Thyroid gland (tissue), 4 donors: ENCODE measurements around the gene CRAMP1. TPM values are rescaled to one million over a fixed set of nuclear protein-coding genes. Genes with fewer than 3 reads are reported as not detected.
A peak's percentile ranks its signal among the peaks of the same experiment; 100 is the strongest.

Experiments
- DNase-seq, 2 donors: peaks; one replicate each; pipeline ENCODE4 v3.0.0-alpha.2; 2019
- H3K27ac ChIP-seq, 3 donors: fragments of 200-600 bp; sonication (generic); 1 replicate in 2 of 3; 2 replicates in 1 of 3; pipeline ENCODE4 v1.5.1; 2016 to 2019; ENCODE audit warnings: mild to moderate bottlenecking in 1 of 3, moderate library complexity in 1 of 3
- H3K27me3 ChIP-seq: fragments of 200-600 bp; sonication (generic); one replicate; pipeline ENCODE4 v1.5.1; 2019
- H3K36me3 ChIP-seq, 2 donors: fragments of 200-600 bp; sonication (generic); one replicate each; pipeline ENCODE4 v1.5.1; 2016 to 2019
- H3K4me1 ChIP-seq, 2 donors: fragments of 200-600 bp; sonication (generic); one replicate each; pipeline ENCODE4 v1.5.1; 2017 to 2019
- H3K4me3 ChIP-seq, 3 donors: fragments of 200-600 bp; sonication (generic); replicated peaks in 1 of 3; 1 replicate in 2 of 3; 2 replicates in 1 of 3; pipeline ENCODE4 v1.5.1; 2016; ENCODE audit warnings: mild to moderate bottlenecking in 1 of 3
- H3K9me3 ChIP-seq: fragments of 200-600 bp; sonication (generic); one replicate; pipeline ENCODE4 v1.5.1; 2017
- POLR2A ChIP-seq, 2 donors: fragments of 450-650 bp; IDR thresholded peaks; one replicate each; pipeline ENCODE4 v1.6.1; 2017; ENCODE audit warnings: antibody characterized with exemption in 2 of 2, mild to moderate bottlenecking in 2 of 2, moderate library complexity in 1 of 2
- WGBS, 2 donors: methylation state at CpG; one replicate each; pipeline ENCODE4 v1.1.5; 2017; 5-methylcytosine and 5-hydroxymethylcytosine counted together
- intact Hi-C: fragments of 100-400 bp; cut with DNase I; formaldehyde crosslinking; loops from one replicate; pipeline ENCODE4 v1.15.1; 2023
- total RNA-seq, 4 donors: library from RNA; depleted of rRNA; stranded (reverse); fragments of >200 nt; gene quantifications; one replicate each; pipeline ENCODE4 v1.2.3, GENCODE V29; 2016
- TF ChIP-seq, protein P1 (sequence below), 6 experiments: fragments of 200-600 bp in 3 of 6; fragments of 450-650 bp in 3 of 6; sonication (generic) in 3 of 6; IDR thresholded peaks; one replicate each; pipeline ENCODE4 v1.5.1; 2016 to 2019; ENCODE audit warnings: antibody characterized with exemption in 6 of 6, mild to moderate bottlenecking in 2 of 6, inconsistent platforms in 1 of 6, moderate library complexity in 1 of 6

CRAMP1 gene
- total RNA-seq, 4 donors from 2014 or later: 11.0 to 20.8 (median 15.6) TPM

DNA sequence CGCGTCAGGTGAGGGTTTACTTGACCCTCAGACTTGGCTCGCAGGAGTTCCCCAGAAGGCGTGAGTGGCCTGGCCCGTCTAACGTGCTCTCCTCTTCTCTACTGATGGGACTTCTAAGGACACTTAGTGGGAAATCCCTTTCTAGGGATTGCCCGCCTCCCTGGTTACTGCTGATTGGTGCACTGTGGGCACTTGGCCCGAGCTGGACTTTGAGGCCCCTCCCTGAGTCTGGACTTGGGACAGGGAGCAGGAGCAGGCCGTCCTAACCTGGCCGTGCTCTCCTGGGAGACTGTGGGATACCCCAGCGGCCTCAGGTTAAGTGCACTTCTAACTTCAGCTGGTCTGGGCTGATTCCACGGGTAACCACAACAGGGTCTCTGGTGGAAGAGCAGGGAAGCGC lies 15.0 kb upstream of the CRAMP1 start:
- 90 to 93% methylated on average over 10 to 12 of the region's 13 CpGs for WGBS, 2 donors
- intact Hi-C loops: no loop called here
- H3K27ac ChIP-seq: no peak overlapping the region
- DNase-seq: no peak
- peaks cover 14% of the 10 kb centered on the region in 2 donors for H3K4me1 ChIP-seq
- TF ChIP-seq POLR2A (IDR thresholded peaks at IDR 0.05): no peak
- TF ChIP-seq, protein P1, sequence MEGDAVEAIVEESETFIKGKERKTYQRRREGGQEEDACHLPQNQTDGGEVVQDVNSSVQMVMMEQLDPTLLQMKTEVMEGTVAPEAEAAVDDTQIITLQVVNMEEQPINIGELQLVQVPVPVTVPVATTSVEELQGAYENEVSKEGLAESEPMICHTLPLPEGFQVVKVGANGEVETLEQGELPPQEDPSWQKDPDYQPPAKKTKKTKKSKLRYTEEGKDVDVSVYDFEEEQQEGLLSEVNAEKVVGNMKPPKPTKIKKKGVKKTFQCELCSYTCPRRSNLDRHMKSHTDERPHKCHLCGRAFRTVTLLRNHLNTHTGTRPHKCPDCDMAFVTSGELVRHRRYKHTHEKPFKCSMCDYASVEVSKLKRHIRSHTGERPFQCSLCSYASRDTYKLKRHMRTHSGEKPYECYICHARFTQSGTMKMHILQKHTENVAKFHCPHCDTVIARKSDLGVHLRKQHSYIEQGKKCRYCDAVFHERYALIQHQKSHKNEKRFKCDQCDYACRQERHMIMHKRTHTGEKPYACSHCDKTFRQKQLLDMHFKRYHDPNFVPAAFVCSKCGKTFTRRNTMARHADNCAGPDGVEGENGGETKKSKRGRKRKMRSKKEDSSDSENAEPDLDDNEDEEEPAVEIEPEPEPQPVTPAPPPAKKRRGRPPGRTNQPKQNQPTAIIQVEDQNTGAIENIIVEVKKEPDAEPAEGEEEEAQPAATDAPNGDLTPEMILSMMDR (IDR thresholded peaks at IDR 0.05): no peak
- H3K36me3 ChIP-seq: peaks cover 0 to 2% of the 10 kb centered on the region in 2 donors
- H3K9me3 ChIP-seq: no peaks in the 10 kb centered on the region
- H3K4me3 ChIP-seq: no peak overlapping the region
- no peaks in the 10 kb centered on the region for H3K27me3 ChIP-seq

DNA sequence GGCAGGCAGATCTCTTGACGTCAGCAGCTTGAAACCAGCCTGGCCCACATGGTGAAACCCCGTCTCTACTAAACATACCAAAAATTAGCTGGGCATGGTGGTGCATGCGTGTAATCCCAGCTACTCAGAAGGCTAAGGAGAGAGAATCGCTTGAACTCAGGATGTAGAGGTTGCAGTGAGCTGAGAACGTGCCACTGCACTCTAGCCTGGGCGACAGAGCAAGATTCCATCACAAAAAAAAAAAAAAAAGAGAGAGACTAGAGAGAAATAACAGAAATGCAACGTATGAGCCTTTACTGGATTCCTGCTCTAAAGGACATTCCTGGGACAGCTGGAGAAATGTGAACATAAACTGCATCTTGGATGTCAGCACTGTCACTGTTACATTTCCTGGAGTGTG lies 11.1 kb upstream of the CRAMP1 start:
- DNase-seq: peak; percentile 25 to 35
- intact Hi-C loops: loop anchor here (5.0 kb wide), 1 partner anchor 109 kb away; the partner anchor contains the start of gene TELO2
- WGBS, 2 donors: 43 to 48% methylated on average over 7 of the region's 7 CpGs
- no peaks in the 10 kb centered on the region for H3K27me3 ChIP-seq
- H3K4me1 ChIP-seq: peaks cover 20 to 22% of the 10 kb centered on the region in 2 donors
- H3K36me3 ChIP-seq: peaks cover 0 to 1% of the 10 kb centered on the region in 2 donors
- H3K4me3 ChIP-seq: no peak overlapping the region
- H3K27ac ChIP-seq: peak overlapping the region; percentile 72 to 80 (median 74)
- TF ChIP-seq POLR2A (IDR thresholded peaks at IDR 0.05): no peak
- TF ChIP-seq, protein P1 (IDR thresholded peaks at IDR 0.05): no peak
- H3K9me3 ChIP-seq: no peaks in the 10 kb centered on the region

DNA sequence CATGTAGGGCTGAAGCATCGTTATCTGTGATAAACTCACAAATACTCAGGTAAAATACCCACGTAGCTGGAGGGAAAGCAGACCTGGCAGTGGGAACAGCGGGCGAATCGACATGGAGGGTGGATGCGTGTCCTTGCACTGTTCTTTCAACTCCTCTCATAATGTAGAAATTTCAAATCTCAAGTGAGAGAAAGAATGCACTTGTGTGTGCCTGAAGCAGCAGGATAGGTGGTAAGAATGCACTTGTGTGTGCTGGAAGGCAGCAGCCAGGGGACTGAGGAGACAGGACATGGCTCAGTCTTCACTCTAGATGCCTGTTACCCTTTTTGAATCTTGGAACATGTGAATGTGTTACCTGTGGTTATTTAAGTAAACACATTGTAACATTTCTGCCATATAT lies 10.7 kb upstream of the CRAMP1 start:
- TF ChIP-seq, protein P1 (IDR thresholded peaks at IDR 0.05): no peak
- TF ChIP-seq POLR2A (IDR thresholded peaks at IDR 0.05): no peak
- H3K27ac ChIP-seq: peak overlapping the region; percentile 72 to 80 (median 74)
- peaks cover 0 to 6% of the 10 kb centered on the region in 2 donors for H3K36me3 ChIP-seq
- intact Hi-C loops: loop anchor here (5.0 kb wide), 1 partner anchor 109 kb away; the partner anchor contains the start of gene TELO2
- no peak overlapping the region for H3K4me3 ChIP-seq
- WGBS, 2 donors: 30 to 53% methylated on average over 6 of the region's 6 CpGs
- no peaks in the 10 kb centered on the region for H3K27me3 ChIP-seq
- peak; percentile 76 to 77 for DNase-seq
- peaks cover 20 to 22% of the 10 kb centered on the region in 2 donors for H3K4me1 ChIP-seq
- no peaks in the 10 kb centered on the region for H3K9me3 ChIP-seq

DNA sequence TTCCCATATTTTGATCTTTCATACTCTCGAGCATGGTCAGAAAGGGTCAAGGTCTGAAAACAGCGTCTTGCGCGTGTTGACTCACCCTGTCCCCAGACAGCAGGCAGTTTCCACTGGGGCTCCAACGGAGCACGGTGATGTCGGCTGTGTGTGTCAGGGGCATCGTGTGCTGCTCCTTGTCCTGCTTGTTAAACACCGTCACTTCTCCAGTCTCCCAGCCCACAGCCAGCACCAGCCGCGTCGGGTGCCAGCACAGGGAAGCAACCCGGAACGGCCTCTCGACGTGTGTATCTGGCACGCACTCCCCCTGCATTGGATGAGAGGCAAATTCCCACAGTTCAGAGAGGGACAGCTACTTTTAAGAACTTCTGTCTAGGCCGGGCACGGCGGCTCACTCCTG lies 9.9 kb upstream of the CRAMP1 start:
- Histone ChIP-seq H3K36me3 (peaks cover 0 to 10% of the 10 kb centered on the region in 2 donors), H3K4me3 (no peak overlapping the region), H3K4me1 (peaks cover 20 to 22% of the 10 kb centered on the region in 2 donors), H3K27ac (peak overlapping the region; percentile 68 to 80 (median 74)), H3K9me3 (no peaks in the 10 kb centered on the region), H3K27me3 (no peaks in the 10 kb centered on the region)
- intact Hi-C loops: loop anchor here (5.0 kb wide), 1 partner anchor 110 kb away; the partner anchor contains the start of gene TELO2
- WGBS, 2 donors: 27 to 59% methylated on average over 10 to 17 of the region's 20 CpGs
- TF ChIP-seq POLR2A (IDR thresholded peaks at IDR 0.05): no peak
- TF ChIP-seq, protein P1 (IDR thresholded peaks at IDR 0.05): no peak
- DNase-seq: peak; percentile 92 to 95

DNA sequence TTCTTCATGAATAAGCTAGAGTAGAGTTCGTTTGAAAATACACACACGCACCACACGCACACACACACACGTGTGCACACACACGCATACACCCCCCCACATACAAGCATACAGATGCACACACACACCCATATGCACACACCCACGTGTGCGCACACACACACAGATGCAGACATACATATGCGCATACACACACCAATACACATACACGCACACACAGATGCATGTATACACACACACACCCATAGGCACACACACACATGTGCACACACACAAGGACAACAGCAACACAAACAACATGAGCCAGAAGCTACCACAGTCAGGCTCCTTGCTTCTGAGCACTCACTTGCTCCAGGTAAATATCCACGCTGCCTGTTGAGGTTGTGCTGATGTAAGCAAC lies 5.4 kb upstream of the CRAMP1 start:
- no peaks in the 10 kb centered on the region for H3K27me3 ChIP-seq
- 94 to 96% methylated on average over 10 of the region's 10 CpGs for WGBS, 2 donors

More for the DNA sequence above, 5.4 kb upstream of the CRAMP1 start:
- intact Hi-C loops: no loop called here
- TF ChIP-seq POLR2A (IDR thresholded peaks at IDR 0.05): no peak
- TF ChIP-seq, protein P1 (IDR thresholded peaks at IDR 0.05): no peak
- no peak for DNase-seq
- Histone ChIP-seq H3K4me1 (peaks cover 20 to 28% of the 10 kb centered on the region in 2 donors), H3K36me3 (peaks cover 0 to 10% of the 10 kb centered on the region in 2 donors), H3K4me3 (no peak overlapping the region), H3K27ac (no peak overlapping the region), H3K9me3 (no peaks in the 10 kb centered on the region)
